ENCODE results near the gene DPEP2NB. TPM values are rescaled to one million over a fixed set of nuclear protein-coding genes. Genes with fewer than 3 reads are reported as not detected.
A peak's percentile ranks its signal among the peaks of the same experiment; 100 is the strongest.
"Not testable (repeated sequence)": the region's sequence is repeated elsewhere in the genome, so short reads cannot be mapped to it uniquely, and the experiment has no call there.

The DPEP2NB gene
- total RNA-seq, 1 experiment from 2014 or later = not detected

GRCh38 chr16:67994040-67994408 lies 21.7 kb downstream of the DPEP2NB start:
- not testable (repeated sequence) for H3K9me3 ChIP-seq, H3K4me3 ChIP-seq, H3K27me3 ChIP-seq, DNase-seq, H3K36me3 ChIP-seq

GRCh38 chr16:67993207-67994039 lies 22.3 kb downstream of the DPEP2NB start:
- H3K4me3 ChIP-seq = no peak overlapping the region
- H3K9me3 ChIP-seq = no peaks in the 10 kb centered on the region
- DNase-seq = peak; percentile 71
- H3K36me3 ChIP-seq = no peaks in the 10 kb centered on the region
- no peaks in the 10 kb centered on the region for H3K27me3 ChIP-seq

GRCh38 chr16:67992661-67993206 lies 23.0 kb downstream of the DPEP2NB start:
- DNase-seq = no peak
- H3K27me3 ChIP-seq = no peaks in the 10 kb centered on the region
- no peaks in the 10 kb centered on the region for H3K9me3 ChIP-seq
- H3K36me3 ChIP-seq = no peaks in the 10 kb centered on the region
- no peak overlapping the region for H3K4me3 ChIP-seq

GRCh38 chr16:67990018-67990386 lies 25.7 kb downstream of the DPEP2NB start:
- no peak for DNase-seq
- Histone ChIP-seq H3K36me3 (no peaks in the 10 kb centered on the region), H3K27me3 (no peaks in the 10 kb centered on the region), H3K4me3 (no peak overlapping the region), H3K9me3 (no peaks in the 10 kb centered on the region)

- Histone ChIP-seq H3K27me3 (no peaks in the 10 kb centered on the region), H3K4me3 (no peak overlapping the region), H3K9me3 (no peaks in the 10 kb centered on the region), H3K36me3 (no peaks in the 10 kb centered on the region)
- no peak for DNase-seq
Observed at GRCh38 chr16:67989322-67990017, 26.2 kb downstream of the DPEP2NB start.

- Histone ChIP-seq H3K9me3 (no peaks in the 10 kb centered on the region), H3K4me3 (no peak overlapping the region)
Observed at GRCh38 chr16:67988675-67989074, 27.0 kb downstream of the DPEP2NB start.

GRCh38 chr16:67987460-67988160 lies 28.1 kb downstream of the DPEP2NB start:
- no peak overlapping the region for H3K4me3 ChIP-seq
- no peak for DNase-seq
- no peaks in the 10 kb centered on the region for H3K27me3 ChIP-seq
- no peaks in the 10 kb centered on the region for H3K36me3 ChIP-seq
- H3K9me3 ChIP-seq = no peaks in the 10 kb centered on the region

More at GRCh38 chr16:67988675-67989074, 27.0 kb downstream of the DPEP2NB start:
- H3K36me3 ChIP-seq = no peaks in the 10 kb centered on the region
- DNase-seq = no peak
- no peaks in the 10 kb centered on the region for H3K27me3 ChIP-seq

GRCh38 chr16:67986949-67987348 lies 28.8 kb downstream of the DPEP2NB start:
- H3K36me3 ChIP-seq = no peaks in the 10 kb centered on the region
- no peaks in the 10 kb centered on the region for H3K9me3 ChIP-seq
- no peak overlapping the region for H3K4me3 ChIP-seq
- no peak for DNase-seq
- H3K27me3 ChIP-seq = no peaks in the 10 kb centered on the region

- Histone ChIP-seq H3K4me3 (no peak overlapping the region), H3K9me3 (no peaks in the 10 kb centered on the region), H3K36me3 (no peaks in the 10 kb centered on the region), H3K27me3 (no peaks in the 10 kb centered on the region)
- DNase-seq = no peak
Observed at GRCh38 chr16:67982011-67982696, 33.6 kb downstream of the DPEP2NB start.

GRCh38 chr16:67979955-67980678 lies 35.6 kb downstream of the DPEP2NB start, which contains the start of gene DPEP3:
Gene DPEP3, minus strand, starts transcription at chr16:67980499. Its CDS starts 119 bp downstream, at chr16:67980380.
- Histone ChIP-seq H3K4me3 (no peak within 1 kb of the TSS), H3K9me3 (no peaks in the 10 kb centered on the region), H3K36me3 (no peaks in the 10 kb centered on the region), H3K27me3 (no peaks in the 10 kb centered on the region)
- DNase-seq = no peak

GRCh38 chr16:67977469-67978227 lies 38.1 kb downstream of the DPEP2NB start:
- no peak for DNase-seq
- Histone ChIP-seq H3K4me3 (no peak overlapping the region), H3K27me3 (no peaks in the 10 kb centered on the region), H3K9me3 (no peaks in the 10 kb centered on the region), H3K36me3 (no peaks in the 10 kb centered on the region)

- Histone ChIP-seq H3K9me3 (no peaks in the 10 kb centered on the region), H3K36me3 (no peaks in the 10 kb centered on the region), H3K4me3 (no peak overlapping the region), H3K27me3 (no peaks in the 10 kb centered on the region)
- no peak for DNase-seq
Observed at GRCh38 chr16:67977005-67977404, 38.7 kb downstream of the DPEP2NB start.

GRCh38 chr16:67976205-67976604 lies 39.5 kb downstream of the DPEP2NB start:
- no peak for DNase-seq
- Histone ChIP-seq H3K36me3 (no peaks in the 10 kb centered on the region), H3K9me3 (no peaks in the 10 kb centered on the region), H3K4me3 (no peak overlapping the region), H3K27me3 (no peaks in the 10 kb centered on the region)

- Histone ChIP-seq H3K9me3 (no peaks in the 10 kb centered on the region), H3K36me3 (no peaks in the 10 kb centered on the region), H3K4me3 (no peak overlapping the region), H3K27me3 (no peaks in the 10 kb centered on the region)
- DNase-seq = no peak
Observed at GRCh38 chr16:67975321-67976105, 40.2 kb downstream of the DPEP2NB start.

GRCh38 chr16:67972285-67972684 lies 43.4 kb downstream of the DPEP2NB start:
- not testable (repeated sequence) for H3K9me3 ChIP-seq, H3K4me3 ChIP-seq, DNase-seq, H3K27me3 ChIP-seq, H3K36me3 ChIP-seq
